Measurements from ENCODE around the gene USP31. TPM values are rescaled to one million over a fixed set of nuclear protein-coding genes. Genes with fewer than 3 reads are reported as not detected.

USP31 gene
- total and polyA plus RNA-seq, 2 of the 13 experiments (the other 11 are each of a cell fraction or from before 2014, with no cell fraction given) = 22.5 to 23.3 TPM

DNA sequence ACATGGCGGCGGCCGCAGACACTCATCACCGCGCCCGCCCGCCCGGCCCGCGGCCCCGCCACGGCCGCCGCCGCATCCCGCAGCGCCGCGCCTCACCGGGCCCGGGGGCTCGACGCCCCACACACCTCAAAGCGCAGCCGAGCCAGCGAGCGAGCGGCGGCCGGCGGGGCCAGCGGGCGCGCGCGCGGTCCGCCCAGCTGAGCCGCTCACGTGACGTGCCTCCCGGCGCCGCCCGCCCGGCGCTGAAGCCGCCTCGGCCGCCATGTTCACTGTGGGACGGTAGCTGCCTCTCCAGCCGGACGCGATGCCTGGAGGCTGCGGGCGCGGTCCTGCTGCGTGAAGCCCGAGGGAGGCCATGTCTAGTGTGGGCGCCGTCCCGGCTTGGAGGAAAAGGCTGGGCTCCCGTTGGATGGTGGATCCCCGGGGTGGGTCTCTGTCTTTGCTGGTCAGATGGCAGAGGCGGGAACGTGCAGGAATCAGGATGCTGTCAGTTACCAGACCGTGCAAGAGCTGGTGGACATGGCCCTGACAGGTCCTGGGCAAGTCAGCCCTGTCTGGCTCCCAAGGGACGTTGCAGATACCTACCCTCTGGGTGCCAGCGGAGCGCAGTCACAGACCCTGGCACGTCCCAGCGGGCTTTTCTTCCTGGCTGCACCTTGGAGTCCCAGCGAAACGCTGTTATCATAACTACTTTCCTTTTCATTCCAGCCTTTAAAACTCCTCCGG lies at the start of gene USP31 (continued):
- TF ChIP-seq, protein P1, sequence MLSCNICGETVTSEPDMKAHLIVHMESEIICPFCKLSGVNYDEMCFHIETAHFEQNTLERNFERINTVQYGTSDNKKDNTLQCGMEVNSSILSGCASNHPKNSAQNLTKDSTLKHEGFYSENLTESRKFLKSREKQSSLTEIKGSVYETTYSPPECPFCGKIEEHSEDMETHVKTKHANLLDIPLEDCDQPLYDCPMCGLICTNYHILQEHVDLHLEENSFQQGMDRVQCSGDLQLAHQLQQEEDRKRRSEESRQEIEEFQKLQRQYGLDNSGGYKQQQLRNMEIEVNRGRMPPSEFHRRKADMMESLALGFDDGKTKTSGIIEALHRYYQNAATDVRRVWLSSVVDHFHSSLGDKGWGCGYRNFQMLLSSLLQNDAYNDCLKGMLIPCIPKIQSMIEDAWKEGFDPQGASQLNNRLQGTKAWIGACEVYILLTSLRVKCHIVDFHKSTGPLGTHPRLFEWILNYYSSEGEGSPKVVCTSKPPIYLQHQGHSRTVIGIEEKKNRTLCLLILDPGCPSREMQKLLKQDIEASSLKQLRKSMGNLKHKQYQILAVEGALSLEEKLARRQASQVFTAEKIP (CRISPR knock-in tag; IDR thresholded peaks at IDR 0.05; ENCODE audit: borderline replicate concordance) = no peak
- TF ChIP-seq HMG20A (CRISPR knock-in tag; IDR thresholded peaks at IDR 0.05; ENCODE audit: borderline replicate concordance) (no peak), NRL (CRISPR knock-in tag; IDR thresholded peaks at IDR 0.05; ENCODE audit: borderline replicate concordance) (peak; percentile 88; the same call in 1 of the 2 replicates), PAX8 (CRISPR knock-in tag; IDR thresholded peaks at IDR 0.05; ENCODE audit: borderline replicate concordance) (0 out of 2 replicates have a peak, but pooled peaks have one; percentile 67), U2AF1 (optimal IDR thresholded peaks at IDR 0.05; ENCODE audit: low read depth, low read length) (no peak), WIZ (CRISPR knock-in tag; IDR thresholded peaks at IDR 0.05) (peak; percentile 83; the same call in 1 of the 2 replicates), GTF3A (CRISPR knock-in tag; conservative IDR thresholded peaks at IDR 0.05) (0 out of 2 replicates have a peak, but pooled peaks have one; percentile 75), PPARG (CRISPR knock-in tag; conservative IDR thresholded peaks at IDR 0.05) (peak; percentile 58), ZNF24 (IDR thresholded peaks at IDR 0.05) (peak; percentile 91), ZNF343 (CRISPR knock-in tag; IDR thresholded peaks at IDR 0.05) (0 out of 2 replicates have a peak, but pooled peaks have one; percentile 56), RXRA (CRISPR knock-in tag; IDR thresholded peaks at IDR 0.05) (peak; percentile 86), SRSF4 (IDR thresholded peaks at IDR 0.05; ENCODE audit: low read depth, low read length, poor library complexity, severe bottlenecking) (no peak), ZNF468 (CRISPR knock-in tag; IDR thresholded peaks at IDR 0.05) (no peak), ZNF256 (CRISPR knock-in tag; conservative IDR thresholded peaks at IDR 0.05) (no peak), CBFB (CRISPR knock-in tag; IDR thresholded peaks at IDR 0.05) (peak; percentile 95), ZFP37 (CRISPR knock-in tag; IDR thresholded peaks at IDR 0.05; ENCODE audit: borderline replicate concordance) (no peak), ZNF672 (CRISPR knock-in tag; IDR thresholded peaks at IDR 0.05) (no peak)
- TF ChIP-seq, protein P2, sequence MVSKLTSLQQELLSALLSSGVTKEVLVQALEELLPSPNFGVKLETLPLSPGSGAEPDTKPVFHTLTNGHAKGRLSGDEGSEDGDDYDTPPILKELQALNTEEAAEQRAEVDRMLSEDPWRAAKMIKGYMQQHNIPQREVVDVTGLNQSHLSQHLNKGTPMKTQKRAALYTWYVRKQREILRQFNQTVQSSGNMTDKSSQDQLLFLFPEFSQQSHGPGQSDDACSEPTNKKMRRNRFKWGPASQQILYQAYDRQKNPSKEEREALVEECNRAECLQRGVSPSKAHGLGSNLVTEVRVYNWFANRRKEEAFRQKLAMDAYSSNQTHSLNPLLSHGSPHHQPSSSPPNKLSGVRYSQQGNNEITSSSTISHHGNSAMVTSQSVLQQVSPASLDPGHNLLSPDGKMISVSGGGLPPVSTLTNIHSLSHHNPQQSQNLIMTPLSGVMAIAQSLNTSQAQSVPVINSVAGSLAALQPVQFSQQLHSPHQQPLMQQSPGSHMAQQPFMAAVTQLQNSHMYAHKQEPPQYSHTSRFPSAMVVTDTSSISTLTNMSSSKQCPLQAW (CRISPR knock-in tag; IDR thresholded peaks at IDR 0.05) = peak; percentile 78; the same call in 1 of the 2 replicates
- TF ChIP-seq, protein P3, sequence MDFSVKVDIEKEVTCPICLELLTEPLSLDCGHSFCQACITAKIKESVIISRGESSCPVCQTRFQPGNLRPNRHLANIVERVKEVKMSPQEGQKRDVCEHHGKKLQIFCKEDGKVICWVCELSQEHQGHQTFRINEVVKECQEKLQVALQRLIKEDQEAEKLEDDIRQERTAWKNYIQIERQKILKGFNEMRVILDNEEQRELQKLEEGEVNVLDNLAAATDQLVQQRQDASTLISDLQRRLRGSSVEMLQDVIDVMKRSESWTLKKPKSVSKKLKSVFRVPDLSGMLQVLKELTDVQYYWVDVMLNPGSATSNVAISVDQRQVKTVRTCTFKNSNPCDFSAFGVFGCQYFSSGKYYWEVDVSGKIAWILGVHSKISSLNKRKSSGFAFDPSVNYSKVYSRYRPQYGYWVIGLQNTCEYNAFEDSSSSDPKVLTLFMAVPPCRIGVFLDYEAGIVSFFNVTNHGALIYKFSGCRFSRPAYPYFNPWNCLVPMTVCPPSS (IDR thresholded peaks at IDR 0.05) = no peak
- TF ChIP-seq, protein P4, sequence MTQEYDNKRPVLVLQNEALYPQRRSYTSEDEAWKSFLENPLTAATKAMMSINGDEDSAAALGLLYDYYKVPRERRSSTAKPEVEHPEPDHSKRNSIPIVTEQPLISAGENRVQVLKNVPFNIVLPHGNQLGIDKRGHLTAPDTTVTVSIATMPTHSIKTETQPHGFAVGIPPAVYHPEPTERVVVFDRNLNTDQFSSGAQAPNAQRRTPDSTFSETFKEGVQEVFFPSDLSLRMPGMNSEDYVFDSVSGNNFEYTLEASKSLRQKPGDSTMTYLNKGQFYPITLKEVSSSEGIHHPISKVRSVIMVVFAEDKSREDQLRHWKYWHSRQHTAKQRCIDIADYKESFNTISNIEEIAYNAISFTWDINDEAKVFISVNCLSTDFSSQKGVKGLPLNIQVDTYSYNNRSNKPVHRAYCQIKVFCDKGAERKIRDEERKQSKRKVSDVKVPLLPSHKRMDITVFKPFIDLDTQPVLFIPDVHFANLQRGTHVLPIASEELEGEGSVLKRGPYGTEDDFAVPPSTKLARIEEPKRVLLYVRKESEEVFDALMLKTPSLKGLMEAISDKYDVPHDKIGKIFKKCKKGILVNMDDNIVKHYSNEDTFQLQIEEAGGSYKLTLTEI (CRISPR knock-in tag; conservative IDR thresholded peaks at IDR 0.05) = no peak
- TF ChIP-seq, protein P5, sequence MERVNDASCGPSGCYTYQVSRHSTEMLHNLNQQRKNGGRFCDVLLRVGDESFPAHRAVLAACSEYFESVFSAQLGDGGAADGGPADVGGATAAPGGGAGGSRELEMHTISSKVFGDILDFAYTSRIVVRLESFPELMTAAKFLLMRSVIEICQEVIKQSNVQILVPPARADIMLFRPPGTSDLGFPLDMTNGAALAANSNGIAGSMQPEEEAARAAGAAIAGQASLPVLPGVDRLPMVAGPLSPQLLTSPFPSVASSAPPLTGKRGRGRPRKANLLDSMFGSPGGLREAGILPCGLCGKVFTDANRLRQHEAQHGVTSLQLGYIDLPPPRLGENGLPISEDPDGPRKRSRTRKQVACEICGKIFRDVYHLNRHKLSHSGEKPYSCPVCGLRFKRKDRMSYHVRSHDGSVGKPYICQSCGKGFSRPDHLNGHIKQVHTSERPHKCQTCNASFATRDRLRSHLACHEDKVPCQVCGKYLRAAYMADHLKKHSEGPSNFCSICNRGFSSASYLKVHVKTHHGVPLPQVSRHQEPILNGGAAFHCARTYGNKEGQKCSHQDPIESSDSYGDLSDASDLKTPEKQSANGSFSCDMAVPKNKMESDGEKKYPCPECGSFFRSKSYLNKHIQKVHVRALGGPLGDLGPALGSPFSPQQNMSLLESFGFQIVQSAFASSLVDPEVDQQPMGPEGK (CRISPR knock-in tag; IDR thresholded peaks at IDR 0.05) = peak; percentile 80

All from HepG2 (cell line).